SIG-M5 treated with dmso at 0.1 percent for 504 hours (cell line): Measurements from ENCODE around the gene RHBDD1.

ENCODE experiments used
- DNase-seq: peaks from one replicate; lab custom pipeline; 2025; ENCODE audit not compliant: unreplicated experiment; lab: John Stamatoyannopoulos, UW

RHBDD1 gene

DNA sequence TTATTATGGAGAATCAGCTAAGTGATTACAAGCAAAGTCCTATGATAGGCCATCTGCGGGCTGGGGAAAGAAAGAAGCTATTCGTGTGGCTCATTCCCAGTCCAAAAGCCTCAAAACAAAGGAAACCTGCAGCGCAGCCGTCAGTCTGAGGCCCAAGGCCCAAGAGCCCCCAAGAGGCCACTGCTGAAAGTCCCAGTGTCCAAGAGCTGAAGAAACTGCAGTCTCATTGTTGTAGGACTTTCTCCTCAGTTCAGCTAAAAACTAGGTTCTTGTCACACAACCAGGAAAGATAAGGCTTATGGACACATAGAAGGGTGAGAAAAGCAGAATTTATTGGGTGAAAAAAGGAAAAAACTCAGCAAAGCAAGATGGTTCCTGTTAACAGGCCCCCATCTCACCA is 143.2 kb downstream of the RHBDD1 start:
- DNase-seq: no peak

DNA sequence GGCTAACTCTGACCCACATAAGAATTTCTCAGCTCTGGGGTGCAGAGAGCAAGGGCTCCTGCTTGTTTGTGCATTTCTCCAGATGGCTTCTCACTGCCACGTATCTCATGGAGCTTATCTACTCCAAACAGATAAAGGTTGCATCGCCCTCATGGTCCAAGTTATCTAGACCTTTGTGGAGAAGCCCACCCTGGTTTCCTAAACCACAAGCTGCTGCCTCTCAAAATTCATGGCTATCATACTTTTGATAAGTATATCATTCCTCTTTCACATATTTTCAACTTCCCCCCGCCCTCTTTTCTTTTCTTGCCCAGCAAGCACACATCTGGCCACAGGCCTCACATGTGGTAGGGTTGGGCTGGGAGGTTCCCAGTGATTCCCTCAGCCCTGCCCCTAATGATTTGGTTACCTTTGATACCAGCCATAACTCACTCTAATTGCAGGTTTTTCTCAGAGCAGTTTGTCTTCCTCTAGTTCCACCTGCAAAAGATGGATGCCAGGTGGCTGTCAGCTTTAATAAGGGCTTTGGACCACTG is 146.0 kb downstream of the RHBDD1 start:
- DNase-seq: no peak

DNA sequence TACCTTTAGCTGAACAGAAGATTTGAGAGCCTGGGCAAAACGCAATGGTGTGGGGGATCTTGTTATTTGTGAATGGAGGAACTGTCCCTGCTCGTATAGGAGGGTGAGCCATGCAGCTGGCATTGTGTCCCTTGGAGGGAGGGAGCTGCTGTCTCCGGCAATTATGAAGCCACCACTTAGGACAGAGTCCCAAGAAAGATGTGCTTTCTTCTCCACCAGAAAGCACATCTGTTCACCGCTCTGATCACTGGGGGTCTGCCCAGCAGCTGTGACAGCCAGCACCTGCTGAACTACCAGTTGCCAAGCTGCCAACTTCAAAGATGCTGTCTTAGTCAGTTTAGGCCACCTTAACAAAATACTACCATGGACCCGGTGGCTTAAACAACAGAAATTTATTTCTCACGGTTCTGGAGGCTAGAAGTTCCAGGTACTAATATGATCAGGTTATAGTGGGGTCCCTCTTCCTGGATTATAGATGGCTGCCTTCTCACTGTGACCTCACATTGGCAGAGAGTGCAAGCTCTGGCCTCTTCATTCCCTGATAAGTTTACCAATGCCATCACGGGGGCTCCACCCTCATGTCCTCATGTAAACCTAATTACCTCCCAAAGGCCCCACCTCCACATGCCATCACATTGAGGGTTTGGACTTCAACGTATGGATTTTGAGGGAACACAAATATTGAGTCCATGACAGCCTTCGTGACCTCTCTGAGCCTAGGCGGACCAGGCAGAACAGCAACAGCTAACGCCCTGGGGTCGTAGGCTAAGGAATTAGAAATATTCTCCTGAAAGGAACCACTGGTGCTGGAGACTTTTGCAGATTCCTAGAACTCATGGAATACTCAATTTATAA is 148.3 kb downstream of the RHBDD1 start:
- no peak for DNase-seq

DNA sequence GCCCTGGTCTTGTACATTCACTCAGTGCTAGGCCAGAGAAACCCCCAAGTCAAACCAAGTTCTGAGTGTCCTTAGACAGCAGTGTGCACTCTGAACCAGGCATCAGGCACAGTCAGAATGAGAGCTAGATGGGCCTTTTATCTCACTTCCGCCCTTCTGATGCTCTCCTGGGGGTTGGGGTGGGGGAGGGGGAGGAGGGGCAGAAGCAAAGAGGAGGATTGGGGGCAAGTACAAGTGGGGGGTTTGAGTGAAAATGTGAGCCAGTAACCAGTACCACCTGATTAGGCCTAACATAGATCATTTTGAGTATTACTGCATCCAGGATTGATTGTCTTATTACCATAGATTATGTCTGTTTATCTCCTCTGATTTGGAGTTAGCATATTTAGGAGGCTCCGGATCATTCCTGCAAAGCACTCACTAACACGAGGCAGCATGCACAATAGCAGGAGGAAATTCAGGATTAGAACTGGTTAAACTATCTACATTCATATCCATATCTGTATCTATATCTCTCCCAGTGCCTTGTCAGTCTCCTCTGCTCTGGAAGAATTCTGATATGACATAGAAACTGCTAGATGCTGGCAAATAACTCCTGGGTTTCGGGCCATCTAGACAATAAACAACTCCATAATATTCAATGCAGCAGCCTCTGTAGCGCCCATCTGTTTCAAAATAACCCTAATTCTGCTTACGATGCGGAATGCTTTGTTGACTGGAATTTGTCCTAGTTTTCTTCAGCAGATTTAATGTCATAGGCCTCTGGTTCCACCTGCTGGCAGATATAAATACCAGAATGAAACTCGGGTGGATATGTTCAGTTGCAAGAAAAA is 149.1 kb downstream of the RHBDD1 start:
- peak; percentile 50 for DNase-seq

DNA sequence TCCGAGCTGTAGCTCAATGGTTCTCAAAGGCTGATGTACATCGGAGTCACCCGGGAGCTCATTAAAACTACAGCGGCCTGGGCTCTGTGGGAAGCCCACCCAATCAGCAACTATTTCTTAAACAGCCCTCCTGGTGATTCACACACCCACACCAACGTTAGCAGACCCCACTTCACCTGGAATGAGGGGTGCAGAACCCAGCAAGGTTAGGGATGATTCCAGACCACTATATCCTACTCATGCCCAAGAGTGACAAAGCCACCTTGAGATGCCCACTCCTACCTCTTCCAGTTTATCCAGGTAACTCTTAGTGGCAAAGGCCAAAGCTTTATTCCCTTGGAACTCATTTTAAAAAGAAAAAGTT is 149.7 kb downstream of the RHBDD1 start:
- DNase-seq: no peak

DNA sequence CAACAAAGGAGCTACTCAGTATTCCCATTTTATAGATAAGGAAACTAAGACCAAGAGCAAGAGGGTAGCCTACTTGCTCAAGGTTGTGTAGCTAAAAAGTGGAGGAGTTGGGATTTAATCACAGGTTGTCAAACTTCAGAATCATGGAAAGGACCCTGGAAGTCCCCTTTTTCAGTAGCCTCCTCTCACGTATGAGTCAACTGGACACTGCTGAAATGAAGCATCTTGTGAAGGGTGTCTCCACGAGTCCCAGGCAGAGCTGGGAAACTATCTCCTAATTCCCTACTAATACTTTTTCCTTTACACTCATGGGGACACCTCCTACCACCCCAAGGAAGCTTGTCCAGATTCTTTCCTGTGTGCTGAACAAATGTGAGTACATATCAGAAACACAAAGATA is 155.8 kb downstream of the RHBDD1 start:
- DNase-seq: no peak

DNA sequence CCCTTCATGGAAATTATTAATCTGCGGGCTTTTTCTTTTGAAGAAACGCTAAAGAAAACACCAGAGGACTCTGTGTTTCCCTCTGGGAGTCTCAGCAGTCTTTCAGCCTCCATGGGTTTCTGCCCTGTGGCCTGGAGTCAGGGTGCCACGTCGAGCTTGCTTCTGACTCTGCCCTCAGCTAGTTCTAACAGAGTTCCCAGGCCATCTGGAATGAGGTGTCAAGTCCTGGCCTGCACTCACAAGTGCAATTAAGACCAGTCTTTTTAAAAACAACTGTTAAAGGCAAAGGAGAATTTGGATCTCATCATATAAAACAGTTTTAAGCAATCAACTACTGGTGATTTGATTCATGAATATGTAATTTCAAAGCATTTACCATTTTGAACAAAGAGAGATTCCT is 157.3 kb downstream of the RHBDD1 start:
- DNase-seq: no peak

DNA sequence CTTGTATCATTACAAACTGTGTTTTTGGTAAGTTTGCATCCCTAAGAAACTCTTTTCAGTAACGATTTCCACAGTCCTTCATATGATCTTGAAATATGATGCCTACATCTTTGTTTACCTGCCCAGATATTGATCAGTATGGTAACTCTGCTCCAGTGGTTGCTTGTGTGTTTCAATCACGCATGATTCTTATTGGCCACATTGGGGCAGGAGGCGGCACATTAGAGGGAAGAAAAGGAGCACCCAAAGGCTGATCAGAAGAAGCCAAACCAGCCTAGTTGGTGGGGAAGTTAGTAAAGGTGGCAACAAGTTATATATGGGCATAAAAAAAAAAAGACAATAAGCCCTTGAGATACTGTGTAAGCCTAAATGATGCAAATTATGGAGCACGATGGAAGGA is 158.9 kb downstream of the RHBDD1 start:
- no peak for DNase-seq

DNA sequence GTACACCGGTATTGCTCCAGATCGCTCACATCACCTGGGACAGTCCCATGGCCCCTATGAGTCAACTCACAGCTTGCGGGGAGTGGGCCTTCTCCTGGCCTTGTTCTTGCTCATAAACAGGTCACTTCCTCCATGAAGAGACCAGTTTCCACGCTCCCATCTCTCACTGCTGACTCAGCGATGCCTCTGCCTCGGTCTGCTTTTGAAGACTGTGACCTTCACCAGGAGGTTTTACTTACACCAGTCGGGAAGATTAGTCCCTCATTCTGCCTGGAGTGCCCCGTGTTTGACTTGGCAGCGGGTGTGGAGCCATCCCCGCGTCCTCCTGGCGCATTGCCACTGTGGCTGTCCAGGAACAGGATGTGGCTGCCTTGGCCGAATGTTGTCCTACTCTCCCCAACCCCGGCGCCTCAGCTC is 159.8 kb downstream of the RHBDD1 start:
- DNase-seq: no peak

DNA sequence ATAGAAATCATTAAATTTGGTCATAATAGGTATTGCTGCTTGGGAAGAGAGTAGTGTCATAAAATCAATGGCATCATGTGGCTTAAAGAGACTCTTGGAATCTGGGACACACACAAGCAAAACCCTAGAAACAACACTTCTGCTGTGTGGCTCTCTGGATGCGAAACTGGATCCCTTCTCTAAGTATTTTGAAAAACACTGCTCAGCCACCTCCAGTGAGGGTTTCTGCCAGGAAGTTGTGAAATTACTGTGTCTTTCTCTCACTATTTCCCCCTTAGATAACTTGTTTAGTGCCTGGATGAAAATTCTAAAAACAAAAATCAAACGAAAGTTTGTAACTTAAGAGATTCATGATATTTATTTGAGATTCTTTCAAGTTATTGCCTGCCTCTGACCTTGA is 163.8 kb downstream of the RHBDD1 start:
- DNase-seq: peak; percentile 6

DNA sequence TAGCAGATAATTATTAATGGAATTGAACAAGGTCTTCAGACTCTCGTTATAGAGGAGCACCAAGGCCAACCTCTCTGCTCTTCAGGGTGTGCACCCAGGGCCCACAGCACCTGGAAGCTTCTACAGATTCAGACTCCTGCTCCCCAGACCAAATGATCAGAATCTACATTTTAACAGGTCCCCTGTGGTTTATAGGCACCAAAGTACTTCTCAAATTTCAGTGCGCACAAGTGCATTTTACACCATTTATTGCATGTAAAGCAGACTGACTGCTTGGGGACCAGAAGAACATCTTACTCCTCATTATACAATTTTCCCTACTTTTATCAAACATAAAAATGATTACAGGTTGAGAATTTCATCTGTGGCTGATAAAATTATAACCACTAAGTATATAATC is 164.3 kb downstream of the RHBDD1 start:
- no peak for DNase-seq

DNA sequence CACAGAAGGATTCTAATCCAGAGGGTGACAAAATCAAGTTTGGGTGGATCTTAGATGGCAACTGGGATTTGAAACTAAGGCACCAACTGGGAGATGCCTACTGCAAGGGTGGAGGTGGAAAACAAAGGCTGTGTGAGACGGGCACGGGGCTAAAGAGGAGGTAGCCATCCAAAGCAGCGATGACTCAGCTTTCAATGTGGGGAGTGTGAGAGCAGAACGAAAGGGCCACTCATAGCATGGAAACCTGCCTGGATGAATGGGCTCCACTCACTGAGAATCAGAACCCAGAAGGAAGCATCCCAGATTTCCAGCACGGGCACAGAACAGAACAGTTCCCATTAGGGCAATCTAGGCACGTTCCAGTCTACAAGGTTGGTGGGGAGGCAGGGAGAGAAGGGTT is 168.6 kb downstream of the RHBDD1 start:
- DNase-seq: no peak

DNA sequence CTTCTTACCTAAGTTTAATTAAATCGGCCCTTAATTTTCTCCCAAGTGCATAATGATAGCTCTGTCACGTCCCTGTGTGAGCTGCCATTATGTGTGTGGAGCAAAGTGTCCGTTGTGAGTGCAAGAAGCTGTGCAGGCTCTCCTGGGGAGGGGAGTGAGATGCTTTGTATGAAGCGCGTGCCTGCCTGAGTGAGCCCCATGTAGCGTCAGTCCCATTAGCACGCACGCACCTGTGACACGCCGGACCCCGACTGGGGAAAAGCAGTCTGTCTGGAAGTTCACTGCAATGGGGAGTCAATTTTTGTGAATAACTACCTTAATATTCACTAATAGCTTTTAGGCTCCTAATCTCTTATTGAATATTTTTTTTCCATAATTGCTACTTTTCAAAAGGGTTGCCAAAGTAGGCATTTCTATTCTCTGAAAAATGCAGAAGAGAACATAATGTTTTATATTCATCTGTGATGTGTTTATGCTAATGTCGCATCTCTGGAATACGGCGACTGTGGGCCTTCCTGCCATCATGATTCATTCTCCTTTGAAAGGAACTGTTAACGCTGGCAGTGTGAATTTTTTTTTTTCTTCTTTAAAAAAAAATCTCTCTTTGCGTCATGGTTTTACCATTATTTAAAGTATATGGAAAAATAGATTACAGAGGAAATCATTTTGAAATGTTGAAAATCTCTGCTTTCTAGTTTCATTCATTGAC is 170.5 kb downstream of the RHBDD1 start:
- no peak for DNase-seq

DNA sequence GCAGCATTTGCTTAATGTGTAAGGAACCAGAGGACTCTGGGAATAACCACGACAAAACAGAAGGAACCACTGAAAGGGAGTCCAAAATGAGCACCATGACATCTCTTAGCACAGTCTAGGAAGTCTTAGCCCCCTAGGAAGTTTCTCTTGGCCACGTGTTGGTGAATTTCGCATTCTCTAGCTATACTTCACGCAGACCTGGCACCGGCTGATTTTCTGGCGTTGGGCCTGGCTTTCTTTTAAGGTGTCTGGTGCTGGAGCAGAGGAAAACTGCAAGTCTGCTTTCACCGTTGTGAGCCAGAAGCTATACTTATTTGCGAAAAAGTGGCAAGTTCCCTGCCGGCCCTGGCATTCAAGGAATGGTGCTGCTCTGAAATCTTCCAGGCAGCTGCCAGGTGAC is 171.3 kb downstream of the RHBDD1 start:
- no peak for DNase-seq

DNA sequence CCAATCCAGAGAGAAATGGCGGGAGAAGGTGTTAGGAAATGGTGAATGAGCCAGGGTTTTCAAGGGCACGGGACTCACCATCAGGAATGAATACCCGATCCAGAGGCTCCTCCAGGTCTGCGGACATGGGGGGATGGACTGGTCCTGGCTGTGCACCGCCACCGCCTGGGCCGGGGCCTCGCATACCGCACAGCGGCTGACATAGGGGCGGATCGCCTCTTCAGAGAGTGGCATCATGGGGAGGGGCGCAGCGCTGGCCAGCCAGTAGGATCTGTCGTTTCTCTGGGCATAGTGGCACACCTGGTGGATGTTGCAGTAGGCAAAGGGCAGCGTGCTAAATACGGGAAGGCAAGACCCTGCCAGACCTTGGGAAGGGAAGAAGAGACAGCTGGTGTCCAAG is 172.1 kb downstream of the RHBDD1 start:
- DNase-seq: no peak

DNA sequence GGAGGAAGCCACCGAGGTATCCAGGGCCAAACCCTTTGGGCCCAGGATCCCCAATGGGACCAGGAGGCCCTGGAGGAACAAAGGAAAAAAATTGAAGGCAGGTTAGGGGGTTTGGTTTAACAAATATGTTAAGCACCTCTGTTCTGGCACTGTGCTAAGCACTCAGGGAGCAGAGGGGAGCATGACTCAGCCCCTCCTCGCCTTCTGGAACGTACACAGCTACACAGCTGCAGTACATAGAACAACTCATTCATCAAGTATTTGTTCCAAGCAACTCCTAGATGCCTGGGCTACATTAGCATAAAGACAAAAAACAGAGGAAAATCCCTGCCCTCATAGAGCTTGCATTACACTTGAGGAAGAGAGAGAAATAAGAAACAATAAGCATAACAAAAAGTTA is 174.6 kb downstream of the RHBDD1 start:
- DNase-seq: no peak

DNA sequence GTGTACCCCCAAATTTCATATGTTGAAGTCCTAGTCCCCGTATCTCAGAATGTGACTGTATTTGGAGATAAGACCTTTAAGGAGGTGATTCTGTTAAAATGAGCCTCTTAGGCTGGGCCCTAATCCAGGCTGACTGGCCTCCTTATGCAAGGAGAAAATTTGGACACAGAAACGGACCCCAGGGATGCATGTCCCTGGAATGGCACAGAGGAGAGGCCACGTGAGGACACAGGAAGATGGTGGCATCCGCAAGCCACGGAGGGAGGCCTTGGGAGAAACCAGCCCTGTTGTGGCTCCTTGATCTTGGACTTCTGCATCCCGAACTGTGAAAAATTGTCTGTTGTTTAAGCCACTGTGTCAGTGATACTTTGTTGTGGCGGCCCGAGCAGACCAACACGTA is 177.5 kb downstream of the RHBDD1 start:
- DNase-seq: no peak

DNA sequence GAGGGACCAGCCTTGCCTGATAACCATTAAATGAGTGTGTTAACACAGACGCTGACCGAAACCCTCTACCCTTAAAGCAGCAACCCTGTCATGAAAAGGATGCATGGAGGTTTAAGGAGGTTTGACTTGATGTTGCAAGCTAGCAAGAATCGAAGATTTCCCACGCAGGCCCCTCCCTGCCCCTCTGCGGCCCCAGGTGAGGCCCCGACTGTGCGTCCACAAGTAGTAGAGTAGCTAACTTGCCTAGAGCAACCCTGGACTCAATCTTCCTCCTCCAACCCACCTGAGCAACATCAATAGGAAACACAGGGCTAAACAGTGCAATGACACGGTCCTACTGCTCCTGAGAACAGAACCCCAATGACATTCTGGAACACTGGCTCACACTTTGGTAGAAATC is 178.0 kb downstream of the RHBDD1 start:
- no peak for DNase-seq

DNA sequence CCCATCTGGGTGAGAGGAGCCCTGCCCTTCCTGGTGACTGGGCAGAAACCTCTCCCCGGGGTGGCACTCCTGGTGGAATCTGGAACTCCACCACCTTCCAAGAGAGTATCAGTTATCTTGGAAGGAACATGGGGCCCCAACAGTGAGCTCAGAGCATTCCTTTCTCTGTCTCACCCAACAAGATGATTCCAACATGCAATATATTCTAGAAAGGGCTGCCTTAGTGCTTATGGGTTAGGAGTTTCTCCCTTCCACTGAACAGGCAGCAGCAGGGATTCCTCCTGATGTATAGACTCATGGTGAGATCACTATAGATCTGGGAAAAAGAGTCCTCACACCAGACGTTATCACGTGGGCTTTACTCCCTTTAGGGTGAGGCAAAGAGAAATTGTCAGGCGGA is 181.0 kb downstream of the RHBDD1 start:
- DNase-seq: no peak

DNA sequence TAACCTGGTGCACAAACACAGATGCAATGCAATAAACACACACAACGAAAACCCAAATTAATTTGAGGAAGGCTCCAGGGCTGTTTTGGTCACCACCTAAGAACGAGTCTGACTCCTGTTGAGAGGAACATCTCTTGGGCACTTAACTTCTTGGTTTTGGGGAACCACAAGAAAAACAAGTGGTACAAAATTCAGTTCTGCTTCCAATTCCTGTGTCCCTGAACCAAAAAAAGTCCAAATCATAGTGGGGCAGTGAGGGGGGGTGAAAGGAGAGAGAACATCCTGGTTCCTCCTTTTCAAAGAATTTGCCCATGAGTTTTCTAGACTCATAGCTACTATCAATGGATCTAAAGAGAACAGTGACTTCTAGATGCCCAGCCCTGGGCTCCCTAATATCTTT is 184.6 kb downstream of the RHBDD1 start:
- no peak for DNase-seq

DNA sequence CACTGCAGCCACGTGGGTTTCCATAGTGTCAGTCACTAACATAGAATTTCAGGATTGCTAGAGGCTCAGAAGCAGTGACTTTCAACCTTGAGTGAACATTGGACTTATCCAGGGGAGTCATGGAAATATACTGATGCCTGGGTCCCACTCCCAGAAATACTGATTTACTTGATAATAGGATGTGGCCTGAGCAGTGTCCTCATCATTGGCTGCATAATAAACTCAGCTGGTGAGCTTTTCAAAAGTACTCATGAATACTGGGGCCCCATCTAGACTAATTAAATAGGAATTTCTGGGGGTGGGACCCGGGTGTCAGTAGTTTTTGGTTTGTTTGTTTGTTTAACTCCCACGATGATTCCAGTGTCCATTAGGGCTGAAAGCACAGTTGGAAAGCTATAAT is 186.8 kb downstream of the RHBDD1 start:
- no peak for DNase-seq

DNA sequence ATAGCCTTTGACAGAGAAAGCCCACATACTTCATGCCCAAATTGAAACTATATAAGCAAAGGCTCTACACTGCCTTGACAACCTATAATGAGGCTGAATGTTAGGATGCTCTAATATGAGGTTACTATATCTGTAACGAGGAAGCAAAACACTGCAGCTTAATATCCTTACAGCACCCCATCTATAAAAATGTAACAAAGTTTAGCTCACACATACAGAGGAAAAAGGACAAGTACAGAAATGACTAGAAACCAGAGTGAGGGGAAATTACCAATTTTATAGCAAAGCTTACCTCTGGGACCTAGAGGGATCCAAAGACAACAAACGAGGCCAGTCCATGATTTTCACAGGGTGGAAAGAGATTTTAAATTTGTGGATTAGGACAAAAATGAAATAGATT is 189.7 kb downstream of the RHBDD1 start:
- DNase-seq: no peak
